Activated naive CD8-positive, alpha-beta T cell treated with anti-CD3 and anti-CD28 coated beads, Interleukin-2, amount 50 U/mL, for 16 hours (primary cell): Measurements from ENCODE around the gene SYNPO.
A peak's percentile ranks its signal among the peaks of the same experiment; 100 is the strongest.

Experiments used
- DNase-seq: peaks from one replicate; pipeline ENCODE4 v3.0.0-alpha.2; 2020; ENCODE audit warnings: low read depth, low spot score

The SYNPO gene

DNA sequence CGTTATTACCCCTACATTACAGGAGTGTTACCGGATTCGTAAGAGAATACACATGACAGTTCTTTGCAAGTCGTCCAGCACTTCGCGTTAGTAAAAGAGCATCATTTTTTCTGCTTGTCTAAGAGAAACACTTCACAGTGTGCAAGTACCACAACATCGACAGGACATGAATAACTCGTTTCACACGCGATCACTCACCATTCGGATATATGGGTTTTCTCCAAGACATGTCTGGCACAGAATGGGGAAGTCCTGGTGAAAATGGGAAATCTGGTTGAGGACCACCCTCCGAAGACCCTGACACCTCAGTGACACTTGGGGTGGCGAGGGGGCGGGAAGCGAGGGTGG lies 59.8 kb downstream of the SYNPO start:
- no peak for DNase-seq

DNA sequence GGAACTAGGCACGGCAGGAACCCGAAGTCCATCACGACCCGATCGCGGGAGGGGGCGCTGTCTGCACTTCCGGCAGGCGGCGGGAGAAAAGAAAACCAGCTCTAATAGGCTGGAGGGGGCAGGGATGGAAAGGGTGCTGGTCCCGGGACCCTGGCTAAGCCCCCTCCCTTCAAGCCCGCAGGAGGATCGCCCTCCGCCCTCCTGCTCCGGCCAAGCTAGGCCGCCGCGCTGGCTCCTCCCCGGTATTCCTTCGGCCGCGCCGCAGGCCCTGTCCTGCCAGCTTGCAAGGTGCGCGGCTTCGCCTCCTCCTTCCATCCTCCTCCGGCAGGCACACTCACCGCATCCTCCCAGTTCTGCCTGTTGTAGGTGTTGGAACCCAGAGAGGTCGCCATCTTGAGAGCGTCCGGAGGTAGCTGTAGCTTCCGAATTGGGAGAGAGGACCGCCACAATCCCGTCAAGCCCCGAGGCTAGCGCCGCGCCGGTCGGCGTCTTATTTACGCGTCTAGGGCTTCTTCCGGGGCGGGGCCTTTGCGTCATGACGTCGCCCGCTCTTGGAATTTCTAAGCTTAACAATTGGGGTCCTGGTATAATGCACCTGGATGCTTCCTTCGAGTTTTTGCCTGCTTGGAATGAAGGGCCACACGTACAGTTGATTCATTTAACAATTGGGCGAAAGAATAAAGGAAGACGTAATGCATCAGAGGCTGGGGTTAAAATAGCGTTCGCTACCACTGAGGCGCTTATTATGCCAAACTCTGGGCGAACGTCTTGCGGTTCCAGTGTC lies 60.3 kb downstream of the SYNPO start, which contains the start of gene RBM22:
TSS of gene RBM22 (minus strand) at position 469 of the 784 bp plus-strand sequence. CDS start at position 392, 77 bp downstream.
- DNase-seq, result peak; percentile 78

GRCh38 chr5:150703762-150704161 lies 63.3 kb downstream of the SYNPO start:
- no peak for DNase-seq

DNA sequence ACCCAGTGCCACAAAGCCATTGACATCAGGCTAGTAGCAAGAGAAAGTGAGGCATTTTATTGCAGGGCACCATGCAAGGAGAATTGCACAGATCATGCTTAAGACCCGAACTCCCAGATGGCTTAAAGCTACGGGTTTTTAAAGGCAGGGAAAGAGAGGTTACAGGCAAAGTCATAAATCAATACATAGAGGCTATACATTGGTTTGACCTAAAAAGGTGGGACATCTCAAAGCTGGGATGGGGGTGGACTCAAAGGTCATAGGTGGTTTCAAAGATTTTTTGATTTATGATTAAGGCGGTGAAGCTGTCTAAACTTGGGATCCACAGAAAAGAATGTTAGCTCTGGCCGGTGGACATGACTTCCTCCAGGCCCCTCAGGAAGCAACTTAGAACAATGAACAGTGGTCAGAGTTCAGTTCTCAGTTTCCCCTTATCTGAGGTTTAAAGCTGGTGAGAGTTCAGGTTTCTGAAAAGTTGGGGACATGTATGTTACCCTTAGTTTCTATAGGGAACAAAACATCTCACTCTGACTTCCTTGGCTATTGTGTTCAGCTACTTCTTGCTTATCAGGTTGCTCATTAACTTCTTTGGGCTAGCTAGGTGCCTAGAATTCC lies 66.4 kb downstream of the SYNPO start:
- DNase-seq, result no peak
